Measurements from ENCODE around the gene CAMK2G. TPM values are rescaled to one million over a fixed set of nuclear protein-coding genes. Genes with fewer than 3 reads are reported as not detected.

Gene CAMK2G
- total RNA-seq, 1 experiment from 2014 or later = 22.2 TPM

- DNase-seq (ENCODE audit: low read depth) = no peak
- in situ Hi-C loops (cut with HindIII; ENCODE audit: low pct_unique_long_range_greater_than_20kb, low sequenced_read_pairs) = no loop called here
Measured at GRCh38 chr10:73888514-73888913, 14.2 kb upstream of the CAMK2G start.

GRCh38 chr10:73887294-73888039 is 13.1 kb upstream of the CAMK2G start:
- in situ Hi-C loops (cut with HindIII; ENCODE audit: low pct_unique_long_range_greater_than_20kb, low sequenced_read_pairs) = no loop called here
- DNase-seq (ENCODE audit: low read depth) = peak; percentile 67

- DNase-seq (ENCODE audit: low read depth) = peak; percentile 53
- in situ Hi-C loops (cut with HindIII; ENCODE audit: low pct_unique_long_range_greater_than_20kb, low sequenced_read_pairs) = no loop called here
Measured at GRCh38 chr10:73886661-73887293, 12.4 kb upstream of the CAMK2G start.

- peak; percentile 64 for DNase-seq (ENCODE audit: low read depth)
- in situ Hi-C loops (cut with HindIII; ENCODE audit: low pct_unique_long_range_greater_than_20kb, low sequenced_read_pairs) = no loop called here
Measured at GRCh38 chr10:73886085-73886529, 11.8 kb upstream of the CAMK2G start.

- no peak for DNase-seq (ENCODE audit: low read depth)
- in situ Hi-C loops (cut with HindIII; ENCODE audit: low pct_unique_long_range_greater_than_20kb, low sequenced_read_pairs) = no loop called here
Measured at GRCh38 chr10:73884017-73884416, 9.7 kb upstream of the CAMK2G start.

GRCh38 chr10:73881221-73881919 is 7.0 kb upstream of the CAMK2G start:
- DNase-seq (ENCODE audit: low read depth) = no peak
- in situ Hi-C loops (cut with HindIII; ENCODE audit: low pct_unique_long_range_greater_than_20kb, low sequenced_read_pairs) = no loop called here

- in situ Hi-C loops (cut with HindIII; ENCODE audit: low pct_unique_long_range_greater_than_20kb, low sequenced_read_pairs) = no loop called here
- DNase-seq (ENCODE audit: low read depth) = peak; percentile 82
Measured at GRCh38 chr10:73879296-73880173, 5.2 kb upstream of the CAMK2G start.

GRCh38 chr10:73878365-73878764 is 4.0 kb upstream of the CAMK2G start:
- DNase-seq (ENCODE audit: low read depth) = no peak
- in situ Hi-C loops (cut with HindIII; ENCODE audit: low pct_unique_long_range_greater_than_20kb, low sequenced_read_pairs) = no loop called here

GRCh38 chr10:73877533-73878160 is 3.3 kb upstream of the CAMK2G start:
- DNase-seq (ENCODE audit: low read depth) = no peak
- in situ Hi-C loops (cut with HindIII; ENCODE audit: low pct_unique_long_range_greater_than_20kb, low sequenced_read_pairs) = no loop called here

GRCh38 chr10:73876971-73877370 is 2.6 kb upstream of the CAMK2G start:
- in situ Hi-C loops (cut with HindIII; ENCODE audit: low pct_unique_long_range_greater_than_20kb, low sequenced_read_pairs) = no loop called here
- no peak for DNase-seq (ENCODE audit: low read depth)

GRCh38 chr10:73876566-73876965 is 2.2 kb upstream of the CAMK2G start:
- no peak for DNase-seq (ENCODE audit: low read depth)
- in situ Hi-C loops (cut with HindIII; ENCODE audit: low pct_unique_long_range_greater_than_20kb, low sequenced_read_pairs) = no loop called here

GRCh38 chr10:73876157-73876556 is 1.8 kb upstream of the CAMK2G start:
- in situ Hi-C loops (cut with HindIII; ENCODE audit: low pct_unique_long_range_greater_than_20kb, low sequenced_read_pairs) = no loop called here
- no peak for DNase-seq (ENCODE audit: low read depth)

- in situ Hi-C loops (cut with HindIII; ENCODE audit: low pct_unique_long_range_greater_than_20kb, low sequenced_read_pairs) = no loop called here
- no peak for DNase-seq (ENCODE audit: low read depth)
Measured at GRCh38 chr10:73875139-73875475, 752 bp upstream of the CAMK2G start.

GRCh38 chr10:73873838-73874215 is 528 bp downstream of the CAMK2G start:
- in situ Hi-C loops (cut with HindIII; ENCODE audit: low pct_unique_long_range_greater_than_20kb, low sequenced_read_pairs) = no loop called here
- DNase-seq (ENCODE audit: low read depth) = no peak

- in situ Hi-C loops (cut with HindIII; ENCODE audit: low pct_unique_long_range_greater_than_20kb, low sequenced_read_pairs) = no loop called here
Measured at GRCh38 chr10:73873142-73873837, 1.1 kb downstream of the CAMK2G start.

GRCh38 chr10:73872190-73872710 is 2.1 kb downstream of the CAMK2G start:
- in situ Hi-C loops (cut with HindIII; ENCODE audit: low pct_unique_long_range_greater_than_20kb, low sequenced_read_pairs) = no loop called here
- no peak for DNase-seq (ENCODE audit: low read depth)

More at GRCh38 chr10:73873142-73873837, 1.1 kb downstream of the CAMK2G start:
- DNase-seq (ENCODE audit: low read depth) = no peak
